Measurements from ENCODE around the gene C11orf65.
A peak's percentile ranks its signal among the peaks of the same experiment; 100 is the strongest.
"Not testable (repeated sequence)": the region's sequence is repeated elsewhere in the genome, so short reads cannot be mapped to it uniquely, and the experiment has no call there.

Gene C11orf65

GRCh38 chr11:108396672-108397071 lies 70.7 kb downstream of the C11orf65 start:
- H3K4me3 ChIP-seq (ENCODE audit: low read depth, low read length); H3K9me3 ChIP-seq (ENCODE audit: control insufficient read depth, insufficient read depth, low read depth, low read length); H3K4me1 ChIP-seq (ENCODE audit: control insufficient read depth, insufficient read depth, low read length); H3K27ac ChIP-seq (ENCODE audit: extremely low read depth, low read depth, low read length); POLR2A ChIA-PET; H3K36me3 ChIP-seq (ENCODE audit: control insufficient read depth in 2 of 2, insufficient read depth in 1 of 2, low read length in 2 of 2): not testable (repeated sequence)
- TF ChIP-seq ZNF623 (tag by site-specific recombination; IDR thresholded peaks at IDR 0.05) (peak; percentile 58; the same call in 1 of the 2 replicates), ZNF426 (tag by site-specific recombination; IDR thresholded peaks at IDR 0.05) (peak; percentile 60), REST (tag by site-specific recombination; IDR thresholded peaks at IDR 0.05) (0 out of 2 replicates have a peak, but pooled peaks have one; percentile 36), ZBTB11 (tag by site-specific recombination; conservative IDR thresholded peaks at IDR 0.05; ENCODE audit: low read depth) (peak; percentile 58), ZNF555 (tag by site-specific recombination; conservative IDR thresholded peaks at IDR 0.05) (peak; percentile 43), ZBTB8A (tag by site-specific recombination; IDR thresholded peaks at IDR 0.05) (0 out of 2 replicates have a peak, but pooled peaks have one; percentile 25), ZNF394 (tag by site-specific recombination; IDR thresholded peaks at IDR 0.05; ENCODE audit: borderline replicate concordance) (peak; percentile 73; the same call in 1 of the 2 replicates), ZNF518A (tag by site-specific recombination; conservative IDR thresholded peaks at IDR 0.05; ENCODE audit: low read depth) (peak; percentile 60; the same call in 1 of the 2 replicates)
- CTCF ChIA-PET: interaction anchor here (1.5 kb wide), 1 partner anchor 251 kb away, joined by 5 read pairs; no protein-coding TSS in a partner anchor

GRCh38 chr11:108394744-108395284 lies 72.5 kb downstream of the C11orf65 start:
- H3K27ac ChIP-seq (ENCODE audit: extremely low read depth, low read depth, low read length): no peak overlapping the region
- ChIA-PET POLR2A (no interaction called here), CTCF (no interaction called here)
- no peak overlapping the region for H3K4me3 ChIP-seq (ENCODE audit: low read depth, low read length)
- no peaks in the 10 kb centered on the region for H3K9me3 ChIP-seq (ENCODE audit: control insufficient read depth, insufficient read depth, low read depth, low read length)
- no peaks in the 10 kb centered on the region for H3K36me3 ChIP-seq (ENCODE audit: control insufficient read depth in 2 of 2, insufficient read depth in 1 of 2, low read length in 2 of 2)
- no peaks in the 10 kb centered on the region for H3K4me1 ChIP-seq (ENCODE audit: control insufficient read depth, insufficient read depth, low read length)
- TF ChIP-seq ZNF311 (tag by site-specific recombination; IDR thresholded peaks at IDR 0.05; ENCODE audit: borderline replicate concordance) (no peak), ZNF138 (tag by site-specific recombination; IDR thresholded peaks at IDR 0.05; ENCODE audit: borderline replicate concordance) (no peak), ZNF580 (tag by site-specific recombination; IDR thresholded peaks at IDR 0.05) (no peak), HOXD13 (CRISPR knock-in tag; IDR thresholded peaks at IDR 0.05; ENCODE audit: borderline replicate concordance) (no peak), IKZF3 (tag by site-specific recombination; IDR thresholded peaks at IDR 0.05) (no peak), ZNF76 (tag by site-specific recombination; IDR thresholded peaks at IDR 0.05; ENCODE audit: borderline replicate concordance, low read depth) (no peak), TCF7L2 (IDR thresholded peaks at IDR 0.05; ENCODE audit: borderline replicate concordance, low read depth, low read length) (no peak), ZNF148 (tag by site-specific recombination; IDR thresholded peaks at IDR 0.05; ENCODE audit: borderline replicate concordance) (no peak), ZNF514 (tag by site-specific recombination; IDR thresholded peaks at IDR 0.05) (no peak), ZNF146 (tag by site-specific recombination; IDR thresholded peaks at IDR 0.05) (no peak), OSR2 (tag by site-specific recombination; IDR thresholded peaks at IDR 0.05) (no peak)

All from HEK293 (cell line).